GM21360 (cell line): ENCODE data around the gene GTF2H2C.
"Not testable (repeated sequence)": the region's sequence is repeated elsewhere in the genome, so short reads cannot be mapped to it uniquely, and the experiment has no call there.

Source experiments
- ATAC-seq: cut with Tn5 transposase; IDR thresholded peaks from one replicate; pipeline ENCODE4 v1.9.1; 2021; ENCODE audit warnings: mild to moderate bottlenecking, moderate library complexity; ENCODE audit not compliant: unreplicated experiment

Gene GTF2H2C

DNA sequence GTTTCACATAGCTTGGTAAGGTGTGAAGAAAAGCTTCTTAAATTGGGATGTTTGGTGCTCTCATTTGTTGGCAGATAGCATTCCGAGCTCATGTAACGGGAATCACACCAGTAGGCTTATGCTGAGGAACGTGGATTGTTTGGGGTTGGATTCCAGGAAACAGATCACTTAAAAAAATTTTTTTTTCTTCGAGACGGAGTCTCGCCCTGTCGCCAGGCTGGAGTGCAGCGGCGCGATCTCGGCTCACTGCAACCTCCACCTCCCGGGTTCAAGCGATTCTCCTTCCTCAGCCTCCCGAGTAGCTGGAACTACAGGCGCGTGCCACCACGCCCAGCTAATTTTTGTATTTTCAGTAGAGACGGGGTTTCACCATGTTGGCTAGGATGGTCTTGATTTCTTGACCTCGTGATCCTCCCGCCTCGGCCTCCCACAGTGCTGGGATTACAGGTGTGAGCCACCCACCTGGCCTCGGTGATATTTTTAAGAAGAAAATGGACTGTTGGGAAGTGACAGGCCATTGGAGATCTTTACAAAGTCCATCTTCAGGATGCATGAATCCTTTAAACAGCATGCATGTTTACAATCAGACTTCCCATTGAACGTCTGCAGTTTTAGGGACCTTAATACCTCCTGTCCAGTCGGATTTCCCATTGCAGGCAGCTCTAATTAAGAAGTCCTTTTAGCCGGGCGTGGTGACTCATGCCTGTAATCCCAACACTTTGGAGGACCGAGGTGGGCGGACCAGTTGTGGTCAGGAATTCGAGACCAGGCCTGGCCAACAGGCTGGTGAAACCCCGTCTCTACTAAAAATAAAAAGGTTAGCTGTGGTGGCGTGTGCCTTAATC is 818 bp downstream of the GTF2H2C start:
- not testable (repeated sequence) for ATAC-seq

- ATAC-seq: not testable (repeated sequence)
Measured at GRCh38 chr5:69566172-69566571, 6.2 kb downstream of the GTF2H2C start.

DNA sequence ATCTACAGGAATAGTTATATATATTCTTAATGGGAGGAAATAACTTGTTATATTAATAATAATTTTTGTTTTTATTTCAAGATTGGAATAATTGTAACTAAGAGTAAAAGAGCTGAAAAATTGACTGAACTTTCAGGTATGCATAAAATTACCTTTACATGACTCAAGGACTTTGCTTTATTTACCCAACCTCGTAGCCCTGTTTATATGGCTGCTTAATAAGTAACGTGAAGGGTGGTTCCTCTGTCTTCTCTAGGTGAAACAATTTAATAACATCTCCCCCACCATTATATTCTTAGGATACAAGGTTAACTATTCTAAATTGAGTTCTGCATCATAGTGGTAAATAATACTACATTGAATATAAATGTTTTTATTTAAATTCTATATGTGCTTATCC is 8.1 kb downstream of the GTF2H2C start:
- ATAC-seq: not testable (repeated sequence)

GRCh38 chr5:69583356-69583755 is 23.4 kb downstream of the GTF2H2C start:
- ATAC-seq: not testable (repeated sequence)

GRCh38 chr5:69596114-69596840 is 36.3 kb downstream of the GTF2H2C start:
- not testable (repeated sequence) for ATAC-seq

DNA sequence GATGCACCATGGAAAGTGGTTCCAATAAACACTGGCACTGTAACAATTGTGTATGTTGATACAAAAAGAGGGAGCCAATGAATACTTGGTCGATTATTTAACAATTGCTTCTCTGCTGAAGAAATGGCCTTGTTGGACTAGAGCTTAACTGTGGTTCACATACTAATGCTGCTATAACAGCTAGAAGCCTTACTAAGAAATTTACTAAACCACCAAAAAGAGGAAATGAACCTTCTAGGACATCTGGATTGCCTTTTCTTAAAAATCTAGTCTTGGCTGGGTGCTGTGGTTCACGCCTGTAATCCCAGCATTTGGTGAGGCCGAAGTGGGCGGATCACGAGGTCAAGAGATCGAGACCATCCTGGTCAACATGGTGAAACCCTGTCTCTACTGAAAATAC is 42.0 kb downstream of the GTF2H2C start:
- ATAC-seq: peak; percentile 84

DNA sequence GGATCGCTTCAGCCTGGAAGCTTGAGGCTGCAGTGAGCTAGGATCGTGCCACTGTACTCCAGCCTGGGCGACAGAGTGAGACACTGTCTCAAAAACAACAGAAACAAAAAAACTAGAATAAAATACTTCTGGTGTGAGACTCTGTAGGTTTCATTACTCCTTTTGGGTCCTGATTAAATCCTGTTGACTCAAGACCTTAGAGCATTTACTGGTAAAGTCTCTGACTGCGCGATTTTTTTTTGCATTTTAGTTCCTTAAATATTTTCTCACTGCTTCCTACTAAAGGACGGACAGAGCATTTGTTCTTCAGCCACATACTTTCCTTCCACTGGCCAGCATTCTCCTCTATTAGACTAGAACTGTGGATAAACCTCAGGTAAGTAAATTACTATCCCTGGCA is 46.8 kb downstream of the GTF2H2C start:
- not testable (repeated sequence) for ATAC-seq

DNA sequence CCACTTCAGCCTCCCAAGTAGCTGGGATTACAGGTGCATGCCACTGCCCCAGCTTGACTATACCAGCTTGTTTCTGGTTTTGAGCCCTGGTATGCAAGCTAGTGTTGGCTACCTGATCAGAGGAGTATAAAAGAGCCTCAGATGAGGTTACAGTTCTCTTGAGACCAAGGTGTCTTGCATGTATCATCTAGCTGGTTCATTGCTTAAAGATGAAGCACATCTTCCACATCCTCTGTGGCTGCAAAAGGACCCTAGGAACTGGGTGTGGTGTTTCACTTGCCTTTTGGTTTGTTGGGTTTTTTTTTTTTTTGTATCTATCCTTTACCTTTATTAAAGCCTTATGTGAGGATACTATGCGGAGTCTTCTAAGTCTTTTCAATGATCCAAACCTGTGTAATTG is 47.8 kb downstream of the GTF2H2C start:
- not testable (repeated sequence) for ATAC-seq

DNA sequence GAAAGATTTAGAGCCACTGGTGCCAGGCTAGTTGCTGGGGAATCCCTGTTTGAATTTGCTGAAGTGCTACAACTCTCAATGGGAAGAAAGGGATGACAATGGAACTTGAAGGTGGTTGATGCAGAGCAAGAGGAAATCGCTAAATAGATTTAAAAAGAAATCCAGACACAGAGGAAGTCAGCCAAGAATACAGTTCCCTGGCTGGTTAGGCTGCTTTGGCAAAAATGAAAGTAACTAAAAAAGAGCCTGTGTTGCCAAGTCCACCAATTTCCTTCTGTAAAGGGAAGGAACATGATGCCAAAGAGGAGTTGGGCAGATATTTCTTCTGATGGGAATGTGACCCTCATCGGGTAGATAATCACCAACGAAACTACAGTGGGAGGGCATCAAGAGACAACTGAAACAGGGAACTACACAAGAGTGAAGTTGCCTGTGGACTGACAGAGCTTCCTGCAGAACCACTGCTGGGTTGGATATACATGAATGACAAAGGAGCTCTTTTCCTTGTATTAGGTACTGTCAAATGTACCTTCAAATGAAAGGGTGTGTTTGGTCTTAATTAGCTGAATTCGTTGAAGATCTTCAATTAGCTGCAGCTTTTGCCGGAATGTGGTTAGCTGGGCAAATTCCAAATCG is 49.0 kb downstream of the GTF2H2C start:
- not testable (repeated sequence) for ATAC-seq

GRCh38 chr5:69614843-69615242 is 54.9 kb downstream of the GTF2H2C start:
- not testable (repeated sequence) for ATAC-seq

DNA sequence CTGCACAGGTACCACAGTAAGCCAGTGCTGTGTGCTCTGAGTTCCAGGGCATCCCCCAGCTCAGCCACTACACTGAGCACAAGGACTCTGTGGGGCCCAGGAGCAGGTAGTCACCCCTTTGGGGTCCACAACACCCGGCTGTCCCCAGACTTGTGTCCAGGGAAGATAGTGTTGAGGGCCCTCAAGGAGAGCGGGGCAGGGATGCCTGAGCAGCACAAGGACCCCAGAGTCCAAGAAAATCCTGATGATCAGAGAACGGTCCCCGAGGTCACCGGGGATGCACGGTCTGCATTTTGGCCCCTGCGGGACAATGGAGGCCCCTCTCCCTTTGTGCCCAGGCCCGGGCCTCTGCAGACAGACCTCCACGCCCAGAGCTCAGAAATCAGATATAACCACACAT is 71.9 kb downstream of the GTF2H2C start:
- not testable (repeated sequence) for ATAC-seq
